Measurements from ENCODE around the gene CNPY3. TPM values are rescaled to one million over a fixed set of nuclear protein-coding genes. Genes with fewer than 3 reads are reported as not detected.

The CNPY3 gene
- total and polyA plus RNA-seq, 12 donors: 21.1 to 59.7 (median 41.3) TPM

GRCh38 chr6:42933205-42933604 is 3.9 kb downstream of the CNPY3 start:
- intact Hi-C loops (cut with DNase I): no loop called here
- DNase-seq: no peak
- Histone ChIP-seq H3K4me3 (no peak overlapping the region), H3K4me1 (replicated peaks in 1 of 2) (peaks cover 13 to 40% of the 10 kb centered on the region in 2 donors), H3K36me3 (replicated peaks in 1 of 2) (peaks cover 0 to 34% of the 10 kb centered on the region in 2 donors), H3K9me3 (replicated peaks in 1 of 3) (no peaks in the 10 kb centered on the region), H3K27ac (no peak overlapping the region), H3K27me3 (no peaks in the 10 kb centered on the region)
- WGBS, 4 donors: 45 to 56% (median 52%) methylated on average over 3 of the region's 3 CpGs
- TF ChIP-seq POLR2A (IDR thresholded peaks at IDR 0.05): no peak
- no peak for TF ChIP-seq CTCF (IDR thresholded peaks at IDR 0.05)

DNA sequence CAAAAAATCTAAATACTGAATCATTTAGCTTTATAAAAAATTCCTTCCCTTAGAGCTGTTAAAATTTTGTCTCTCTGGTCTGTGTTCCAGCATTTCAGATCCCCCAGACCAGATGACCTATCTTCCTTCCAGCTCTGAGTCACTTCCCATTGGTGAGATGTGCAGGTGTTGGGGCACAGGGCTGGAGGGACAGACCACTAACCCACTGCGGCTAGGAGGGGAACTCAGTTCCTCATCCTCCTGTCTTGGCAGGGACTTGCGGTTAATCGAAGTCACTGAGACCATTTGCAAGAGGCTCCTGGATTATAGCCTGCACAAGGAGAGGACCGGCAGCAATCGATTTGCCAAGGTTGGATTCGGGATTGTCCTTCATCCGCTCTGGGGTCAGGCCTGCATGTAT is 6.0 kb downstream of the CNPY3 start:
- no peak for DNase-seq
- Histone ChIP-seq H3K9me3 (replicated peaks in 1 of 3) (no peaks in the 10 kb centered on the region), H3K27me3 (no peaks in the 10 kb centered on the region), H3K27ac (no peak overlapping the region), H3K4me1 (replicated peaks in 1 of 2) (peaks cover 6 to 29% of the 10 kb centered on the region in 2 donors), H3K4me3 (no peak overlapping the region), H3K36me3 (replicated peaks in 1 of 2) (peaks cover 0 to 46% of the 10 kb centered on the region in 2 donors)
- WGBS, 4 donors: 83 to 86% (median 85%) methylated on average over 5 to 7 of the region's 7 CpGs
- TF ChIP-seq CTCF (IDR thresholded peaks at IDR 0.05) (no peak), POLR2A (IDR thresholded peaks at IDR 0.05) (no peak)
- intact Hi-C loops (cut with DNase I): no loop called here

GRCh38 chr6:42936398-42936797 is 7.1 kb downstream of the CNPY3 start:
- WGBS, 4 donors: 92 to 96% (median 94%) methylated on average over 11 of the region's 11 CpGs
- peaks cover 0 to 18% of the 10 kb centered on the region in 2 donors for H3K4me1 ChIP-seq (replicated peaks in 1 of 2)
- H3K9me3 ChIP-seq (replicated peaks in 1 of 3): no peaks in the 10 kb centered on the region
- DNase-seq: no peak
- no peak overlapping the region for H3K27ac ChIP-seq
- TF ChIP-seq CTCF (IDR thresholded peaks at IDR 0.05) (no peak), POLR2A (IDR thresholded peaks at IDR 0.05) (no peak)
- peaks cover 0 to 46% of the 10 kb centered on the region in 2 donors for H3K36me3 ChIP-seq (replicated peaks in 1 of 2)
- no peak overlapping the region for H3K4me3 ChIP-seq
- H3K27me3 ChIP-seq: no peaks in the 10 kb centered on the region
- intact Hi-C loops (cut with DNase I): no loop called here

DNA sequence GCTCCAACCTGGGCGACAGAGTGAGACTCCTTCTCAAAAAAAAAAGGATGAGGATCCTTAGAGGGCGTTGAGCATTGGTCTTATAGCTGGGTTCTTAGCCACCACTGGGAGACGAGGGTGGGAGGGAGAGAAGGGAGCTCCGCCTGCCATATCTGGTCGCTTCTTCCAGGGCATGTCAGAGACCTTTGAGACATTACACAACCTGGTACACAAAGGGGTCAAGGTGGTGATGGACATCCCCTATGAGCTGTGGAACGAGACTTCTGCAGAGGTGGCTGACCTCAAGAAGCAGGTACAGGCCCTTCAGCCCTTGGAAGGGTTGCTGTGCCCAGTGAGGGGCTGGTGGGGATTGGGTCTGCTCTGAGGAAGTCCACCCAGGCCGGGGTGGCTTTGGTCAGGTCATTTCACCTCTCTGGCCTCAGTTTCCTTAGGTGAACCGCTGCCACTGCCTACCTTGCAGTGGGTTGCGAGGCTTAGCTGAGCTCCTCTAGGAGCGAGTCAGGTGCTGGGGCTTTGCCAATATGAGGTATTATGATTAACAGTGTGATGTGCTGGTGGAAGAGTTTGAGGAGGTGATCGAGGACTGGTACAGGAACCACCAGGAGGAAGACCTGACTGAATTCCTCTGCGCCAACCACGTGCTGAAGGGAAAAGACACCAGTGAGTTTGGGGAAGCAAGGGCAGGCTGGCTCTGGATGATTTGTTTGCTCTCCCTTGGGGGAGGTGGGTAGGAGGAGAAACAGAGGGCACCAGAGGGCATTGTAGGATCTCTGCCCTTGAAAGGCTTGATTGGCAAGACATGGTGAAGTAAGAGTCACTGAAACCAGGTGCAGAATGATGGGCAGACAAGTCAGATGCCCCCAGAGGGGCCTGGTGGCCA is 8.5 kb downstream of the CNPY3 start:
- H3K36me3 ChIP-seq (replicated peaks in 1 of 2): peaks cover 0 to 54% of the 10 kb centered on the region in 2 donors
- peaks cover 0 to 5% of the 10 kb centered on the region in 2 donors for H3K4me1 ChIP-seq (replicated peaks in 1 of 2)
- H3K27ac ChIP-seq: no peak overlapping the region
- no peaks in the 10 kb centered on the region for H3K9me3 ChIP-seq (replicated peaks in 1 of 3)
- WGBS, 4 donors: 93 to 96% (median 94%) methylated on average over 11 to 13 of the region's 13 CpGs
- no peak for TF ChIP-seq POLR2A (IDR thresholded peaks at IDR 0.05)
- no peak for TF ChIP-seq CTCF (IDR thresholded peaks at IDR 0.05)
- DNase-seq: no peak
- H3K4me3 ChIP-seq: no peak overlapping the region
- no peaks in the 10 kb centered on the region for H3K27me3 ChIP-seq
- intact Hi-C loops (cut with DNase I): no loop called here

Data from adrenal gland (tissue), 12 donors.